ENCODE measurements around the gene SLC15A1. TPM values are rescaled to one million over a fixed set of nuclear protein-coding genes. Genes with fewer than 3 reads are reported as not detected.

The SLC15A1 gene
- polyA plus RNA-seq, 1 donor from 2014 or later = not detected

- Histone ChIP-seq H3F3A (ENCODE audit: insufficient read depth, low read length, poor library complexity, severe bottlenecking) (no peaks in the 10 kb centered on the region), H3K9ac (ENCODE audit: low read length) (no peak overlapping the region), H4K20me1 (ENCODE audit: insufficient read depth) (no peaks in the 10 kb centered on the region)
These were observed 13.5 kb downstream of the SLC15A1 start for GRCh38 chr13:98738993-98739392.

GRCh38 chr13:98738213-98738612, 14.3 kb downstream of the SLC15A1 start:
- Histone ChIP-seq H3K9me2 (ENCODE audit: insufficient read depth, low read length) (no peaks in the 10 kb centered on the region), H3K9ac (ENCODE audit: low read length) (no peak overlapping the region), H3K27ac (ENCODE audit: low read length) (no peak overlapping the region), H3K9me3 (ENCODE audit: low read length) (no peaks in the 10 kb centered on the region), H3K4me2 (ENCODE audit: low read length) (no peak overlapping the region), H3K27me3 (ENCODE audit: insufficient read depth, low read depth, low read length) (no peaks in the 10 kb centered on the region), H3K36me3 (ENCODE audit: insufficient read depth, low read length) (no peaks in the 10 kb centered on the region), H3K4me3 (ENCODE audit: low read length) (no peak overlapping the region), H3K79me2 (replicated peaks; ENCODE audit: insufficient read depth, low read length) (no peaks in the 10 kb centered on the region), H3F3A (ENCODE audit: insufficient read depth, low read length, poor library complexity, severe bottlenecking) (no peaks in the 10 kb centered on the region), H4K20me1 (ENCODE audit: insufficient read depth) (no peaks in the 10 kb centered on the region), H2AFZ (ENCODE audit: low read depth, low read length) (no peak overlapping the region)
- TF ChIP-seq POLR2AphosphoS5 (IDR thresholded peaks at IDR 0.05) (no peak), TAF1 (IDR thresholded peaks at IDR 0.05; ENCODE audit: low read depth) (no peak), SMC3 (conservative IDR thresholded peaks at IDR 0.05; ENCODE audit: poor library complexity) (no peak), EZH2 (IDR thresholded peaks at IDR 0.05; ENCODE audit: borderline replicate concordance, insufficient read depth, low read length, poor library complexity, severe bottlenecking) (no peak), RAD21 (conservative IDR thresholded peaks at IDR 0.05) (no peak)
- TF ChIP-seq, protein P1, sequence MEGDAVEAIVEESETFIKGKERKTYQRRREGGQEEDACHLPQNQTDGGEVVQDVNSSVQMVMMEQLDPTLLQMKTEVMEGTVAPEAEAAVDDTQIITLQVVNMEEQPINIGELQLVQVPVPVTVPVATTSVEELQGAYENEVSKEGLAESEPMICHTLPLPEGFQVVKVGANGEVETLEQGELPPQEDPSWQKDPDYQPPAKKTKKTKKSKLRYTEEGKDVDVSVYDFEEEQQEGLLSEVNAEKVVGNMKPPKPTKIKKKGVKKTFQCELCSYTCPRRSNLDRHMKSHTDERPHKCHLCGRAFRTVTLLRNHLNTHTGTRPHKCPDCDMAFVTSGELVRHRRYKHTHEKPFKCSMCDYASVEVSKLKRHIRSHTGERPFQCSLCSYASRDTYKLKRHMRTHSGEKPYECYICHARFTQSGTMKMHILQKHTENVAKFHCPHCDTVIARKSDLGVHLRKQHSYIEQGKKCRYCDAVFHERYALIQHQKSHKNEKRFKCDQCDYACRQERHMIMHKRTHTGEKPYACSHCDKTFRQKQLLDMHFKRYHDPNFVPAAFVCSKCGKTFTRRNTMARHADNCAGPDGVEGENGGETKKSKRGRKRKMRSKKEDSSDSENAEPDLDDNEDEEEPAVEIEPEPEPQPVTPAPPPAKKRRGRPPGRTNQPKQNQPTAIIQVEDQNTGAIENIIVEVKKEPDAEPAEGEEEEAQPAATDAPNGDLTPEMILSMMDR (IDR thresholded peaks at IDR 0.05; ENCODE audit: poor library complexity, severe bottlenecking) = no peak

More at GRCh38 chr13:98738993-98739392, 13.5 kb downstream of the SLC15A1 start:
- H2AFZ ChIP-seq (ENCODE audit: low read depth, low read length) = no peak overlapping the region
- H3K27ac ChIP-seq (ENCODE audit: low read length) = no peak overlapping the region
- no peaks in the 10 kb centered on the region for H3K79me2 ChIP-seq (replicated peaks; ENCODE audit: insufficient read depth, low read length)
- H3K27me3 ChIP-seq (ENCODE audit: insufficient read depth, low read depth, low read length) = no peaks in the 10 kb centered on the region
- no peak overlapping the region for H3K4me3 ChIP-seq (ENCODE audit: low read length)
- no peaks in the 10 kb centered on the region for H3K9me2 ChIP-seq (ENCODE audit: insufficient read depth, low read length)
- TF ChIP-seq EZH2 (IDR thresholded peaks at IDR 0.05; ENCODE audit: borderline replicate concordance, insufficient read depth, low read length, poor library complexity, severe bottlenecking) = no peak
- TF ChIP-seq MXI1 (conservative IDR thresholded peaks at IDR 0.05; ENCODE audit: poor library complexity, severe bottlenecking) = no peak
- no peak for TF ChIP-seq TAF1 (IDR thresholded peaks at IDR 0.05; ENCODE audit: low read depth)
- no peak for TF ChIP-seq POLR2AphosphoS5 (IDR thresholded peaks at IDR 0.05)
- no peak for TF ChIP-seq RAD21 (conservative IDR thresholded peaks at IDR 0.05)
- no peak for TF ChIP-seq SMC3 (conservative IDR thresholded peaks at IDR 0.05; ENCODE audit: poor library complexity)
- TF ChIP-seq EP300 (conservative IDR thresholded peaks at IDR 0.05; ENCODE audit: poor library complexity, severe bottlenecking) = no peak
- TF ChIP-seq, protein P1 (IDR thresholded peaks at IDR 0.05; ENCODE audit: poor library complexity, severe bottlenecking) = no peak
- TF ChIP-seq REST (IDR thresholded peaks at IDR 0.05; ENCODE audit: borderline replicate concordance) = no peak
- no peaks in the 10 kb centered on the region for H3K9me3 ChIP-seq (ENCODE audit: low read length)
- H3K4me2 ChIP-seq (ENCODE audit: low read length) = no peak overlapping the region
- H3K36me3 ChIP-seq (ENCODE audit: insufficient read depth, low read length) = no peaks in the 10 kb centered on the region

All from neural cell (in vitro differentiated cells).